HG03439 (cell line): ENCODE results near the gene TBC1D22A.
A peak's percentile ranks its signal among the peaks of the same experiment; 100 is the strongest.

Experiments
- ATAC-seq: cut with Tn5 transposase; IDR thresholded peaks from one replicate; pipeline ENCODE4 v1.9.1; 2021; ENCODE audit warnings: mild to moderate bottlenecking, moderate library complexity; ENCODE audit not compliant: unreplicated experiment

Gene TBC1D22A

DNA sequence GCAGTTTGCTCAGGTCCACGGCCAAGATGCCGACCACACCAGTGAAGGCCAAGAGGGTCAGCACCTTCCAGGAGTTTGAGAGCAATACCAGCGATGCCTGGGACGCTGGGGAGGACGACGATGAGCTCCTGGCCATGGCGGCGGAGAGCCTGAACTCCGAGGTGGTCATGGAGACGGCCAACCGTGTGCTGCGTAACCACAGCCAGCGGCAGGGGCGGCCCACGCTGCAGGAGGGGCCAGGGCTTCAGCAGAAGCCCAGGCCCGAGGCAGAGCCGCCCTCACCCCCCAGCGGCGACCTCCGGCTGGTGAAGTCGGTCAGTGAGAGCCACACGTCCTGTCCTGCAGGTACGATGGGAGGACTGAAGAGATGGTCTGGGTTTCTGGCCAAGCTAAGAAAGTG is 31.0 kb downstream of the TBC1D22A start:
- ATAC-seq, result no peak

DNA sequence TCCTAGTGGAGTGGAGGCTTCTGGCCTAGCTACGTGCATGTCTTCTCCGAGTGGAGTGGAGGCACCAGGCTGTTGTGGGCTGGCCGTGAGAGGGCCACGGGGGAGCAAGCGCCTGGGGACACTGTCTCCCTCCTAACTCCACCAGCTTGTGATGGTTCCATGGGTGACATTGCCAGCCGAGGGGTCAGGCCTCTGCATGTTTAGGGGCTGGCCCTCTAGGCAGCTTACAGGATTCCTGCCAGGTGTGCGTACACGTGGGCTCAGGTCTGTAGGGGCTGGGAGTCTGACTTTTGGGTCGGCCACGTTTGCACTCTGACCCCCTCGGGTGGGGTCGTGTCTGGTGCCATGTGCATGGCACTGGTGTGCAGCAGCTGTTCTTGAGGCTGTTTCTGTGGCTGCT is 31.6 kb downstream of the TBC1D22A start:
- no peak for ATAC-seq

- no peak for ATAC-seq
Observed at GRCh38 chr22:46794491-46794890, 32.0 kb downstream of the TBC1D22A start.

DNA sequence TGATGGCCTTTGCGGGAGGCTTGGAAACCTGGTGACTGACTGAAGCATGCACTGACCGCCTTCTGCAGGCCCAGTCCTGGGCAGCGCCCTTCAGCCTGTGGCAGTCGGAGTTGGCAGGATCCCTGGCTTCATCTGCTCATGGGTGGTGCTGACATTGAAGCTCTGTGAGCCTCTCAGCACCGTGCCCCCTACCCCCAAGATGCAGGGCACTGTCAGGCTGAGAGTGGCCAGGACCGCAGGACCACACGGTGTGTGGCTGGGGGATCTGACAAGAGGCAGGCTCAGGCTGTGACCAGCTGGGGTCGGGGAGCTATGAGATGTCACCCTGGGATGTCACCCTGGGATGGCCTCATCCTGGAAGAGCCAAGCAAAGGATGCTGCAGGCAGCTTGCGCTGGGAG is 32.7 kb downstream of the TBC1D22A start:
- no peak for ATAC-seq

GRCh38 chr22:46795845-46796565 is 33.6 kb downstream of the TBC1D22A start:
- no peak for ATAC-seq

- ATAC-seq, result no peak
Observed at GRCh38 chr22:46796566-46797195, 34.2 kb downstream of the TBC1D22A start.

- no peak for ATAC-seq
Observed at GRCh38 chr22:46797355-46797754, 34.9 kb downstream of the TBC1D22A start.

DNA sequence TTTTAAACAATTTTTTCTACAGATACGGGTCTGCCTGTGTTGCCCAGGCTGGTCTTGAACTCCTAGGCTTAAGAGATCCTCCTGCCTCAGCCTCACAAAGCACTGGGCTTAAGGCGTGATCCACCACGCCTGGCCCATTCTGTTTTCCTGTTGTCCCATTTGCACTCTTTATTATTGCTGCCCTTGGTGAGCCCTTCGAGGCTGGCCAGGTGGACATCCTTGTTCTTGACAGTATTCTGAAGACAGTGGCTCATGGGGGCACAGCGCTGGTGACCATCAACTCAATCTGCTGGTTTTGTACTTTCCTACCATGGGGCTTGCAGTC is 35.6 kb downstream of the TBC1D22A start:
- ATAC-seq, result no peak

DNA sequence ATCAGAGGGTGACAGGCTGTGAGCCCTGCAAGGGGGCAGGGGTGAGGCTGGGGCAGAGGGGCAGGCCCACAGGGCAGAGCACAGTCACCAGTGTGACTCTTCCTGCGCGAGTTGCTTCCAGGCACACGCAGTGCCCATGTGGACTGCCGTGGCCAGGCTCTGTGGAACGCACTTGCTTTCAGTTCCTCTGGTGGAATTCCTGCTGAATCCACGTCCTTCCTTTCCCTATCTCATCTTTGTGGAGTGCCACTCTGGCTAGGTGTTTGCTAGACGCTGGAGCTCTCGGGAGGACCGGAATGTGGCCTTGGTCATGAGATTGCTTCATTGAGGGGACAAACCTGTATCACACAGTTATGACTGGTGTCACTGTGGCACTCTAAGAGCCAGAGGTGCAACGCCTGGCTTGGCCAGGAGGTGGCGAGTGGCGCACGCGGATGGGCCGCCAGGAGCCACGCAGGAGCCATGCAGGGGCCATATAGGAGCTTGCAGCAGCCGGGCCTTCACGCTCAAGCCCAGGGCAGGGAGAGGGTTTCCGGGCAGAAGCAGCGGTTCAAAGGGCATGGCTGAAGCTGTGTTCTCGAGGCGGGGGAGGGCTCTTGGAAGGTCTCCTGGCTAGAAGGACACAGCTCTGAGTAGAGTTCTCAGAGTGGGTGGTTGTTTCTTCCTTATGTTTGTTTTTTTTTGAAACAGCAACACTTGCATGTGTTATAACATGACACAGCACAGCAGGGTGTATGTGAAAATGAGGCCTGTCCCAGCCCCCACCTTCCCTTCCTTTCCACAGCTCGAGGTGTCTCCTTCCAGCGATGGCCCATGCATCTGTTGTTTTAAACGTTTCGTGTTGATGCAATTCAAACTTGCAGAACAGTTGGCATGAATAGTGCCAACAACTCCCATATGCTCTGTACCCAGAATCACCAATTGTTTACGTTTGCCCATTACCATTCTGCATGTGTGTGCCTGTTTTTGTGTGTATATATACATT is 36.2 kb downstream of the TBC1D22A start:
- no peak for ATAC-seq

DNA sequence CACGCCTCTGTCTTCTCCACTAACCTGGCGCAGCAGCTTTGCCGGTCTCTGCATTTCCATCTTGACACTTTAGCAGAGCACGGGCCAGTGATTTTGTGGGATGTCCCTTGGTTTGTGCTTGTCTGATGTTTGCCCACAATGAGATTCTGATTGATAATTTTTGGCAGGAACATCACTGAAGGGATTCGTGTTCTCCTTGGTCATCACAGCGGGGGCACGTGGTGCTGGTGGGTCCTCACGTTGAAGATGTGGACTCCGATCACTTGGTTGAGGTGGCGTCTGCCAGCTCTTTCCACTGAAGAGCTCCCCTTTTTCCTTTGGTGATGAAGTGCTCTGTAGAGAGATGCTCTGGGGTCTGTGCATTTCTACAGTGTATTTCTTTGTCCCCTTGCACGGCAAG is 37.2 kb downstream of the TBC1D22A start:
- no peak for ATAC-seq

GRCh38 chr22:46800102-46800857 is 37.8 kb downstream of the TBC1D22A start:
- ATAC-seq, result no peak

DNA sequence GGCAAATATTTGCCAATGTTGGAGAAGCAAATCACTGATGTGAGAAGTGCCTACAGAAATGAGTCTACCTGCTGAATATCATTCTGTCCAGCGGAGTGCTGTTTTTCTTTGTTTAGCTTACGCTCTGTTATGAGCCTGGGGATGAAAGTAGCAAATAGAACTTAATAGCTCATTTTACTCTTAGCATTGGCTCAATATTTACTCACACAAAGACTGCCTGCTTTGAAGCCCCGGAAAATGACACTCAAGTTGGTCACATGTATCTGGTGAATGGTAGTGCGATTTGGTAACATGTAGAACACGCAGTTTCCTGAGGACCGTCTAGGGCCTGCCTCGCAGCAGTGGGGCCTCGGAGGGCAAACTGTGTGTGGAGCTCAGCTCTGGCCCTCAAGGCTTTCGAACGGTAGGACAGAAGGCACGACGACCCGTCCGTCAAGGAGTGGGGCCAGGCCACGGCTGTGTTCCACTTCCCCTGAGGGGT is 38.9 kb downstream of the TBC1D22A start:
- ATAC-seq, result no peak

- no peak for ATAC-seq
Observed at GRCh38 chr22:46801826-46802607, 39.6 kb downstream of the TBC1D22A start.

DNA sequence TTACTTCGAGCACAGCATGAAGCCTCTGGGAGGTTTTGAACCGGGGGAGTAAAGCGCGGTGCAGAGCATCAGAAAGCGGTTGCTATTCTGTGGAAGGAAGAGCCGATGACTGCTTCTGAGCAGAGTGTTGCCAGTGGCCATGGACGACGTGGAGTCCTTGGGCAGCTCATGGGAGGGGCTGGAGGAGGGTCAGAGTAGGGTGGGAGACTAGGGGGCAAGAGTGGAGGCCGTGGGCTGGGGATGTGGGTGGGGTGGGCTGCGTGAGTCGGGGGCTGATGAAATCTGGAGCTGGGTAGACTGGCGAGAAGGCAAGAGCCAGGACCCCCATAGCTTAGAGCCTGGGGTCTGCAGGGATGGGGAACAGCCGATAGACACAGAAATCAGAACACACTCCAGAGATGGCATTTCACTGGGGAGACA is 40.2 kb downstream of the TBC1D22A start:
- no peak for ATAC-seq

DNA sequence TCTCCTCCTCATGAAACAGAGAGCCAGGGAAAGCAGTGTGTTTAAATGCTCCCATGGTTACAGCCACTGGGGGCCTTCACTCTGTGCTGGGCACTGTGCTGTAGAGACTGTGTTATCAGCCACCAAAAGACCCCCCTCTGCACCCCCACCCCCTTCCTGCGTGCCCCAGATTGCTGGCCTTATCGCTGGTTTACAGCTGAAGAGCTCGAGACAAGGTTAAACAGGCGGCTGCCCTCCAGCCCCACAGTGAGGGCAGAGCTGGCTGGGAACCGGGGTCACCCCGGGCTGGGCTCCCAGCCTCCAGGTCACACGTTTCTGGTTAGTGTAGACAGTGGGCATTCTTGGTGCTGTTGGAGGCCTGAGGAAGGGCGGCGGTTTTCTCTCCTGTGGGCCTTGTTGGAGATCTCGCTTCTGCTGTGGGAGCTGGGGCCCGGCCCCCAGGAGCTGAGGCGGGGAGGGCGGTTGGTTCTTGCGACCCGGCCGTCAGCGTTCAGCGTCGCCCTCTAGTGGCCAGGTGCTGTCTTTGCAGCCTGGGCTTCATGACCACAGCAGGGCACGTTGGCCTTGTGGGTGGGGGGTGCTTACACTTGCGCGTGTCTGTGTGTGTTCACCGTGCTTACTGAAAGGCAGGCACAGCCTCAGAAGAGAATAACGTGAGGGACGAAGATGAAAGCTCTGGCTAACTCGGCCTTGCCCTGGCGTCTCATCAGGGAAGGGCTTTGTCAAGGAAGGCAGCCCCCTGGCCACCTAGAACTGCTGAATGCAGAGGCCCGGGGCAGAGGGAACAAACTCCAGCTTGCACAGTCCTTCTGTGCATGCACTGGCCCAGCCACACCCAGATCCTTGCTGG is 40.8 kb downstream of the TBC1D22A start:
- peak; percentile 66 for ATAC-seq

DNA sequence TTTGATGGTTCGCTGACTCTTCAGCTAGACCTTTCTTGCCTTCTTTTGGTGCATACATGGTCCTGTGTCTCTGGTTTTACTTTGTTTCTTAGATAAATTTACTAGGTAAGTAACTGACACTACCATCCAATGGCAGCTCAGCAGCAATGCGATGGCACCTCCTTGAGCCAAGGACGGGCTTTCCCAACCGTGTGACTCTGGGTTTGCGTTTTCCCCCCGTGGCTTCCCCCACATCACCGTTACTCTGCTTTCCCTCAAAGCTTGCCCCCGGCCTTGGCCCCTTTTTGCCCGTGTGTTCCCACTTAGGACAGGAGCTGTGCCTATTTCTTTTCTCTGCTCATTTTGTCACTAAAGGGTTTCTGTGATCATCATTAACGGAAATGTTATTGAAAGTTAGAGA is 41.5 kb downstream of the TBC1D22A start:
- ATAC-seq, result no peak

DNA sequence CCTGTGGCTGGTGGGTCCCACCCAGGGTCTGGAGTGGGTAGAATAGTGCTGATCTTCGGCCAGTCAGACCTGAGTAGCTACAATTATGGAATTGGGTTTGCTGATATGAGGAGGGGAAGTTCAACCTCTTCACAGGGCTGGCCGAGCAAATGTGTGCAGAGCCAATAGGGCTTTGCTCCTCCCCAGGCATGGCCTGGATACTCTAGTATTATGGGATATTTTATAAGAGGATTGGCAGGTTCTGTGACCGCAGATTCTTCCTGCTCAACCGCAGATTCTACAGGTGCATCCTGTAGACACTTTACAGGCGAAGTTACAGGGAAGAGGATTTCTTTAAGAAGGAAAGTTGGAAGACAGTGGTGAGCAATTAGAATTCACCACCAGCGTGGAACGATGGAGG is 44.3 kb downstream of the TBC1D22A start:
- no peak for ATAC-seq

GRCh38 chr22:46807458-46807857 is 45.0 kb downstream of the TBC1D22A start:
- no peak for ATAC-seq
